ENCODE data around the gene ITPR2.

The ITPR2 gene

GRCh38 chr12:26825459-26826016 lies 7.5 kb downstream of the ITPR2 start:
- DNase-seq (ENCODE audit: low spot score): no peak

- DNase-seq (ENCODE audit: low spot score): no peak
Observed at GRCh38 chr12:26823390-26823789, 9.6 kb downstream of the ITPR2 start.

GRCh38 chr12:26822026-26822425 lies 11.0 kb downstream of the ITPR2 start:
- no peak for DNase-seq (ENCODE audit: low spot score)

GRCh38 chr12:26821212-26821701 lies 11.7 kb downstream of the ITPR2 start:
- DNase-seq (ENCODE audit: low spot score): no peak

GRCh38 chr12:26818636-26819035 lies 14.4 kb downstream of the ITPR2 start:
- DNase-seq (ENCODE audit: low spot score): no peak

GRCh38 chr12:26818201-26818600 lies 14.8 kb downstream of the ITPR2 start:
- DNase-seq (ENCODE audit: low spot score): no peak

- DNase-seq (ENCODE audit: low spot score): no peak
Observed at GRCh38 chr12:26817183-26817591, 15.8 kb downstream of the ITPR2 start.

- DNase-seq (ENCODE audit: low spot score): no peak
Observed at GRCh38 chr12:26813812-26814211, 19.2 kb downstream of the ITPR2 start.

- no peak for DNase-seq (ENCODE audit: low spot score)
Observed at GRCh38 chr12:26810330-26810729, 22.7 kb downstream of the ITPR2 start.

- peak; percentile 42 for DNase-seq (ENCODE audit: low spot score)
Observed at GRCh38 chr12:26809611-26810285, 23.2 kb downstream of the ITPR2 start.

- no peak for DNase-seq (ENCODE audit: low spot score)
Observed at GRCh38 chr12:26808766-26809476, 24.1 kb downstream of the ITPR2 start.

GRCh38 chr12:26807292-26807691 lies 25.7 kb downstream of the ITPR2 start:
- DNase-seq (ENCODE audit: low spot score): no peak

- no peak for DNase-seq (ENCODE audit: low spot score)
Observed at GRCh38 chr12:26806556-26806955, 26.4 kb downstream of the ITPR2 start.

- no peak for DNase-seq (ENCODE audit: low spot score)
Observed at GRCh38 chr12:26805401-26805971, 27.5 kb downstream of the ITPR2 start.

GRCh38 chr12:26803552-26803951 lies 29.4 kb downstream of the ITPR2 start:
- no peak for DNase-seq (ENCODE audit: low spot score)

- DNase-seq (ENCODE audit: low spot score): no peak
Observed at GRCh38 chr12:26801486-26801885, 31.5 kb downstream of the ITPR2 start.

GRCh38 chr12:26800858-26801257 lies 32.1 kb downstream of the ITPR2 start:
- DNase-seq (ENCODE audit: low spot score): no peak

GRCh38 chr12:26800347-26800746 lies 32.6 kb downstream of the ITPR2 start:
- DNase-seq (ENCODE audit: low spot score): no peak

GRCh38 chr12:26799741-26800140 lies 33.3 kb downstream of the ITPR2 start:
- no peak for DNase-seq (ENCODE audit: low spot score)

- no peak for DNase-seq (ENCODE audit: low spot score)
Observed at GRCh38 chr12:26798640-26799039, 34.4 kb downstream of the ITPR2 start.

GRCh38 chr12:26798023-26798422 lies 35.0 kb downstream of the ITPR2 start:
- no peak for DNase-seq (ENCODE audit: low spot score)

GRCh38 chr12:26795910-26796309 lies 37.1 kb downstream of the ITPR2 start:
- DNase-seq (ENCODE audit: low spot score): no peak

Data from SK-N-DZ (cell line).